Activated naive CD4-positive, alpha-beta T cell treated with anti-CD3 and anti-CD28 coated beads for 36 hours (primary cell): Measurements from ENCODE around the gene EHMT1. TPM values are rescaled to one million over a fixed set of nuclear protein-coding genes. Genes with fewer than 3 reads are reported as not detected.
"Not testable (repeated sequence)": the region's sequence is repeated elsewhere in the genome, so short reads cannot be mapped to it uniquely, and the experiment has no call there.

Experiments
- CTCF ChIA-PET: fragments of 350-600 bp; sonication (Branson Sonifier 250); formaldehyde crosslinking; loops from one replicate; lab custom pipeline; 2021; ENCODE audit warnings: antibody characterized with exemption; lab: Charles Lee
- DNase-seq: peaks from one replicate; pipeline ENCODE4 v3.0.0-alpha.2; 2020
- H3K27ac Mint-ChIP-seq: one replicate; pipeline ENCODE4 v1.8.0; 2021; ENCODE audit warnings: mild to moderate bottlenecking, mixed read lengths
- H3K27me3 Mint-ChIP-seq: one replicate; pipeline ENCODE4 v1.8.0; 2021; ENCODE audit warnings: low read depth, mixed read lengths
- H3K36me3 Mint-ChIP-seq: one replicate; pipeline ENCODE4 v1.8.0; 2021; ENCODE audit warnings: low read depth, mixed read lengths
- H3K4me1 Mint-ChIP-seq: one replicate; pipeline ENCODE4 v1.8.0; 2021; ENCODE audit warnings: low read depth, mixed read lengths
- H3K4me3 Mint-ChIP-seq: one replicate; pipeline ENCODE4 v1.8.0; 2021; ENCODE audit warnings: mild to moderate bottlenecking, moderate library complexity, mixed read lengths
- H3K9me3 Mint-ChIP-seq: one replicate; pipeline ENCODE4 v1.8.0; 2021; ENCODE audit warnings: mixed read lengths
- intact Hi-C: fragments of 100-400 bp; cut with micrococcal nuclease; formaldehyde crosslinking; loops from one replicate; pipeline ENCODE4 v1.15.1; 2023
- total RNA-seq, 2 experiments: library from RNA; stranded (reverse); gene quantifications; one replicate each; pipeline ENCODE4 v1.2.3, GENCODE V29; 2021

Gene EHMT1
- total RNA-seq, 2 experiments from 2014 or later = 57.9 to 59.0 TPM

DNA sequence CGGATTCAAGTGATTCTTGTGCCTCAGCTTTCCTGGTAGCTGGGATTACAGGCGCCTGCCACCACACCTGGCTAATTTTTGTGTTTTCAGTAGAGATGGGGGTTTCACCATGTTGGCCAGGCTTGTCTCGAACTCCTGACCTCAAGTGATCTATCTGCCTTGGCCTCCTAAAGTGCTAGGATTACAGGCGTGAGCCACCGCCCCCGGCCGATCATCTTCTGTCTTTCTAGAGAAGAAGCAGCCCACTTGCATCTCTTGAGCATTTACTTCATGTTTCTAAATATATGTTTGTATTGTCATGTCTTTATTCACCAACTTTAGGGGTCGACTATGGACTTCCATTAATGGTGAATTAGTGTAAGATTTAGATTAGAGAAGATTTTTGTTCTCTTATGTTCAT, 3.4 kb downstream of the EHMT1 start:
- H3K27me3 Mint-ChIP-seq, H3K4me3 Mint-ChIP-seq, intact Hi-C loops, H3K9me3 Mint-ChIP-seq, CTCF ChIA-PET, DNase-seq: not testable (repeated sequence)
- H3K36me3 Mint-ChIP-seq = peaks cover 16% of the 10 kb centered on the region
- peak overlapping the region; percentile 37 for H3K27ac Mint-ChIP-seq
- peaks cover 55% of the 10 kb centered on the region for H3K4me1 Mint-ChIP-seq

DNA sequence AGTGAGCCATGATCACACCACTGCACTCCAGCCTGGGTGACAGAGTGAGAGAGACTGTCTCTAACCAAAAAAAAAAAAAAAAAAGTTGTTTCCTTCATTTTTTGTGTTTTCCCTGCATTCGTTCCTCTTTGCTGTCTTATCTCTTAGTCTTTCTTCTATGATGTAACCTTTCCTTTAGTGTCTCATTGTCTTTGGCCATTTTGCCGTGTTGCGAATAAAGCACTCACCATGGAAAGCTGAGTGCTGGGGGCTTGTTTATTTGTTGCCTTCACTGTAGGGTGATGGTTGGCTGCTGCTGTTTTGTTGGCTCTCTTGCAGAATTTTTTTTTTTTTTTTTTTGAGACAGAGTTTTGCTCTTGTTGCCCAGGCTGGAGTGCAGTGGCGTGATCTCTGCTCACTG, 7.7 kb downstream of the EHMT1 start:
- Mint-ChIP-seq H3K36me3 (peaks cover 9% of the 10 kb centered on the region), H3K27ac (no peak overlapping the region), H3K4me1 (peaks cover 62% of the 10 kb centered on the region), H3K27me3 (no peaks in the 10 kb centered on the region), H3K4me3 (no peak overlapping the region), H3K9me3 (no peaks in the 10 kb centered on the region)
- CTCF ChIA-PET = no interaction called here
- DNase-seq = no peak
- intact Hi-C loops = no loop called here

DNA sequence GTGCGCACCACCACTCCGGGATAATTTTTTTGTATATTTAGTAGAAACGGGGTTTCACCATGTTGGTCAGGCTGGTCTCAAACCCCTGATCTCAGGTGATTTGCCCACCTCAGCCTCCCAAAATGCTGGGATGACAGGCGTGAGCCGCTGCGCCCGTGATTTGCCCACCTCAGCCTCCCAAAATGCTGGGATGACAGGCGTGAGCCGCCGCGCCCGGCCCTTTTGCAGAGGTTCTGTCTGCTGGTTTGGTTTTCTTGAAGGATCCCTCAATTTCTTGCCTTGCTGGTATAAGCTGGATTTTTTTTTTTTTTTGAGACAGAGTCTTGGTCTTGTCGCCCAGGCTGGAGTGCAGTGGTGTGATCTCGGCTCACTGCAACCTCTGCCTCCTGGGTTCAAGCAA, 8.6 kb downstream of the EHMT1 start:
- H3K4me1 Mint-ChIP-seq = peaks cover 65% of the 10 kb centered on the region
- H3K27me3 Mint-ChIP-seq, intact Hi-C loops, H3K27ac Mint-ChIP-seq, H3K36me3 Mint-ChIP-seq, H3K4me3 Mint-ChIP-seq, DNase-seq, H3K9me3 Mint-ChIP-seq: not testable (repeated sequence)
- CTCF ChIA-PET = interaction anchor here (0.6 kb wide), 1 partner anchor 13 kb away, joined by 3 read pairs; no protein-coding TSS in a partner anchor

DNA sequence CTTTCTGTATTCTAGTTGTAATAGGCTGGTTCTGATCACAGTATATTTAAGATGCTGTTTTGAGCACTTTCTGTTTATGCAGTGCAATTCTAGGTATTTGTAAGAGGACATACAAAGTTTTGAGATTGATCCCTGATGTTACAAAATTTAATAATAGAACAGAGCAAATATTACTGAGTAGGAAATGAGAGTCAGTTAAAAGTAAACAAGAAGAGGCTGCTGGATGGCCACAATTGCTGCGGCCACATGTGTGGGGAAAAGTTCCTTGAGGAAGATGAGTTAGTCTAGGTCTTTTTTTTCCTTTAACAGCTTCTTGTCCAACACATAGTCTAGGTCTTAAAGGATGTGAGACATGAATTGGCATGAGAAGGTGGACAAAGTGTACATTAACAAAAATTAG, 11.3 kb downstream of the EHMT1 start:
- no peaks in the 10 kb centered on the region for H3K27me3 Mint-ChIP-seq
- CTCF ChIA-PET = interaction anchor here (0.7 to 1.5 kb wide), 2 partner anchors 9 to 10 kb away, joined by 3 read pairs; no protein-coding TSS in a partner anchor
- H3K4me1 Mint-ChIP-seq = peaks cover 72% of the 10 kb centered on the region
- H3K36me3 Mint-ChIP-seq = peaks cover 4% of the 10 kb centered on the region
- H3K4me3 Mint-ChIP-seq = no peak overlapping the region
- intact Hi-C loops = no loop called here
- no peak for DNase-seq
- no peaks in the 10 kb centered on the region for H3K9me3 Mint-ChIP-seq
- no peak overlapping the region for H3K27ac Mint-ChIP-seq

DNA sequence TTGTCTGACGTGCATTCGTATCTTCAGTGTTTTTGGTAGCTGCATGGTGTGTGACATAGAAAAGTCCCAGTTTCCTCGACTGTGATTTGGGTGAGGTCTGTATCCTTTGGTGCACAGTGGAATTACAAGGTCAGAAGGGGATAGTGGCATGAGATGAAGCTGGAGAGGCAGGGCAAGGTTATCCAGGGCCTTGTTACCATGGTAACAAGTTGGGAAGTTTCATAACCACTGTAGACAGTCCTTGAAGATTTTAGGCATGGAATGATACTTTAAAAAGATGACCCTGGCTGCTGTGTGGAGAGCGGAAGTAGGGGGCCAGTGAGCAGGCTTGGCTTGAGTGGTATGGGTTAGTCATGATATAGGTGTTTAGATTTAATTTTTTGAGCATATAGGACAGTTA, 11.9 kb downstream of the EHMT1 start:
- intact Hi-C loops = no loop called here
- H3K27ac Mint-ChIP-seq = no peak overlapping the region
- H3K9me3 Mint-ChIP-seq = no peaks in the 10 kb centered on the region
- H3K4me3 Mint-ChIP-seq = no peak overlapping the region
- no peak for DNase-seq
- peaks cover 2% of the 10 kb centered on the region for H3K36me3 Mint-ChIP-seq
- no peaks in the 10 kb centered on the region for H3K27me3 Mint-ChIP-seq
- H3K4me1 Mint-ChIP-seq = peaks cover 67% of the 10 kb centered on the region
- CTCF ChIA-PET = interaction anchor here (1.5 kb wide), 1 partner anchor 10 kb away, joined by 3 read pairs; no protein-coding TSS in a partner anchor

DNA sequence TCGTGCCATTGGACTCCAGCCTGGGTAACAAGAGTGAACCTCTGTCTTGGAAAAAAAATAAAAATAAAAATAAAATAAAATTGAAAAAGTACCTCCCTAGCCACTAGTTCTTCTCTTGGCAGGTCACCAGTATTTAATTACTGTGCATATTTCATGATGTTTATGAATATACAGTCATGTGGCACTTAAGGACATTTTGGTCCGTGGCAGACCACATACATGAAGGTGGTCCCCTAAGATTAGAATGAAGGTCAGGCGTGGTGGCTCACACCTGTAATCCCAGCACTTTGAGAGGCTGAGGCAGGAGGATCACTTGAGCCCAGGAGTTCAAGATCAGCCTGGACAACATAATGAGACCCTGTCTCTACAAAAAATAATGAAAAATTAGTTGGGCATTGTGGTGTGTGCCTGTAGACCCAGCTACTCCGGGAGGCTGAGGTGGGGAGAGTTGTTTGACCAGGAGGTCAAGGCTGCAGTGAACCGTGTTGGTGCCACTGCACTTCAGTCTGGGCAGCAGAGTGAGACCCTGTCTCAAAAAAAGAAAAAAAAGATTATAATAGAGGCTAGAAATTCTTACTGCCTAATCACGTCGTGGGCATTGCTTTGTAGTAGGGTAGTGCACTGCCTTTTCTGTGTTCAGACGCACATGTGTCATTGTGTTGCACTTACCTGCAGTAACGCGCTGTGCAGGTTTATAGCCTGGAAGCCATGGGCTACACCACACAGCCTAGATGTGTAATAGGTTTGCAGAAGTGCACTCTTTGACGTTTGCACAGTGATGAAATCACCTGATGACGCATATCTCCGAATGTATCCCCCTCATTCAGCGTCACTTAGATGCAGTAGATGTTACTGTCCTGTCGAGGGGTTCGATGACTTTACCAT, 12.8 kb downstream of the EHMT1 start:
- no peak overlapping the region for H3K27ac Mint-ChIP-seq

DNA sequence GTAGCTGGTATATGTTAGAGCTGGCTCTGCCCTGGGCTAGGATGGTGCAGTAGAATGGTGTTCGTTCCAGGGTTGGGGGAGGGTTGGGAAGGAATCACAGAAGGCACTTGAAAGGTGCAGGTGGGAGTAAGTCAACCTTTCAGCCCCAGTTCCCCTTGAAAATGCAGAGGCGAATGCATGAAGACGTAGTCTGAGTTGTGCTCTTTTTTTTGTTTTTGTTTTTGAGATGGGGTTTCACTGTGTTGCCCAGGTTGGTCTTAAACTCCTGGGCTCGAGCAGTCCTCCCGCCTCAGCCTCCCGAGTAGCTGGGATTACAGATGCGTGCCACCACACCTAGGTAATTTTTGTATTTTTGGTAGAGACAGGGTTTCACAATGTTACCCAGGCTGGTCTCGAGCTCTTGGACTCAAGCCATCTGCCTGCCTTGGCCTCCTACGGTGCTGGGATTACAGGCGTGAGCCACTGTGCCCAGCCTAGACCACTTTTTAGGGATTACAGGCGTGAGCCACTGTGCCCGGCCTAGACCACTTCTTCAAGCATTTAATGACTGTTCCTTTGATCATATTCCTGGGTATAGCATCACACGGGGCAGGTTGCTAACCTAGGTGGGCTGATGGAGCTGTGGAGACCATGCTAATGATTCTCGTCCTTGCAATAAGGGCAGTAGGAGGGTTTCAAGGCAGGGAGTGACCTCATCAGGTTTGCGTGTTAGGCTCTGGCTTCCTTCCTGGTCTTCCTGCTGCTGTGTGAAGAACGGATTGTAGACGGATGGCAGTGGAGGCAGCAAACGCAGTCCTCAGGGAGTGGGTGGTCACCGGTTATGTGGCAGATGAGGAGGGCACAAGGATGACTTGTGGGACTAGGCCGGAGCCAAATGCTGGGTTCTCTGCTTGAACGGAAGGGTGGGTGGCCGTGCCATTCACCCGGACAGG, 13.7 kb downstream of the EHMT1 start:
- Mint-ChIP-seq H3K9me3 (no peaks in the 10 kb centered on the region), H3K4me1 (peaks cover 70% of the 10 kb centered on the region), H3K4me3 (no peak overlapping the region), H3K36me3 (peaks cover 4% of the 10 kb centered on the region), H3K27me3 (no peaks in the 10 kb centered on the region), H3K27ac (no peak overlapping the region)
- intact Hi-C loops = no loop called here
- CTCF ChIA-PET = interaction anchor here (0.7 kb wide), 1 partner anchor 10 kb away, joined by 3 read pairs; no protein-coding TSS in a partner anchor
- DNase-seq = no peak

More for the DNA sequence above, 12.8 kb downstream of the EHMT1 start:
- Mint-ChIP-seq H3K4me3 (no peak overlapping the region), H3K27me3 (no peaks in the 10 kb centered on the region), H3K36me3 (peaks cover 4% of the 10 kb centered on the region), H3K9me3 (no peaks in the 10 kb centered on the region), H3K4me1 (peaks cover 70% of the 10 kb centered on the region)
- DNase-seq = no peak
- CTCF ChIA-PET = interaction anchor here (1.5 kb wide), 1 partner anchor 11 kb away, joined by 3 read pairs; no protein-coding TSS in a partner anchor
- intact Hi-C loops = no loop called here

DNA sequence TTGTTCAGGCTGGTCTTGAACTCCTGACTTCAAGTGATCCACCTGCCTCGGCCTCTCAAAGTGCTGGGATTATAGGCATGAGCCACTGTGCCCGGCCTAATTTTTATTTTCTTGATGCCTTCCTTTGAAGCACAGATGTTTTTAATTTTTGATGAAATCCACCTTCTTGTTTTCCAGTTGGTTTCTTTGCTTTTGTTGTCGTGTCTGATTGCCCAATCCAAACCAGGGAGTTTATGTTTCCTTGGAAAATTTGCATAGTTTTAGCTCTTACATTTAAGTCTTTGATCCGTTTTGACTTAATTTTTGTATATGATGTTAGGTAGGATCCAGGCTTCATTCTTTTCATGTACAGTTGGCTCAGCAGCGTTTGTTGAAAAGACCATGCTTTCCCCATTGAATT, 15.2 kb downstream of the EHMT1 start:
- Mint-ChIP-seq H3K27ac (no peak overlapping the region), H3K36me3 (peaks cover 3% of the 10 kb centered on the region), H3K4me3 (no peak overlapping the region), H3K27me3 (no peaks in the 10 kb centered on the region), H3K4me1 (peaks cover 63% of the 10 kb centered on the region), H3K9me3 (no peaks in the 10 kb centered on the region)
- CTCF ChIA-PET = interaction anchor here (1.2 kb wide), 1 partner anchor 39 kb away, joined by 6 read pairs; no protein-coding TSS in a partner anchor
- DNase-seq = no peak
- intact Hi-C loops = no loop called here

DNA sequence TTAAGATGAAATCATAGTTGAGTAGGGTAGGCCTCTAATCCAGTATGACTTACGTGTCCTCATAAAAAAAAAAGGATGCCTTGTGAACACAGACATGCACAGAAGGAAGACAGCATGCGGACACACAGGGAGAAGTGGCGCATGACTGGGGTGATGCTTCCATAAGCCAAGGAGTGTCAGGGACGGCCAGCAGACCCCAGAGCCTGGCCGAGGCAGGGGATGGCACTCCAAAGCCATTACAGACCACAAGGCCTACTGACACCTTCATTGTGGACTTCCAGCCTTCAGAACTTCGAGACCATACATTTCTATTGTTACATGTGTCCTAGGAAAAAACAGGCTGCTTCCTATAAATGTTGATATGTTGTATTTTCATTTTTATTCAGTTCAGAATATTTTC, 19.9 kb downstream of the EHMT1 start:
- Mint-ChIP-seq H3K4me3 (peak overlapping the region; percentile 45), H3K36me3 (peaks cover 10% of the 10 kb centered on the region), H3K27me3 (no peaks in the 10 kb centered on the region), H3K9me3 (no peaks in the 10 kb centered on the region), H3K4me1 (peaks cover 48% of the 10 kb centered on the region), H3K27ac (peak overlapping the region; percentile 64)
- intact Hi-C loops = loop anchor here (1.0 to 2.0 kb wide), 2 partner anchors 10 to 20 kb away; partner anchors contain the start of gene EHMT1
- no peak for DNase-seq
- CTCF ChIA-PET = interaction anchor here (0.6 kb wide), 1 partner anchor 18 kb away, joined by 4 read pairs; no protein-coding TSS in a partner anchor

DNA sequence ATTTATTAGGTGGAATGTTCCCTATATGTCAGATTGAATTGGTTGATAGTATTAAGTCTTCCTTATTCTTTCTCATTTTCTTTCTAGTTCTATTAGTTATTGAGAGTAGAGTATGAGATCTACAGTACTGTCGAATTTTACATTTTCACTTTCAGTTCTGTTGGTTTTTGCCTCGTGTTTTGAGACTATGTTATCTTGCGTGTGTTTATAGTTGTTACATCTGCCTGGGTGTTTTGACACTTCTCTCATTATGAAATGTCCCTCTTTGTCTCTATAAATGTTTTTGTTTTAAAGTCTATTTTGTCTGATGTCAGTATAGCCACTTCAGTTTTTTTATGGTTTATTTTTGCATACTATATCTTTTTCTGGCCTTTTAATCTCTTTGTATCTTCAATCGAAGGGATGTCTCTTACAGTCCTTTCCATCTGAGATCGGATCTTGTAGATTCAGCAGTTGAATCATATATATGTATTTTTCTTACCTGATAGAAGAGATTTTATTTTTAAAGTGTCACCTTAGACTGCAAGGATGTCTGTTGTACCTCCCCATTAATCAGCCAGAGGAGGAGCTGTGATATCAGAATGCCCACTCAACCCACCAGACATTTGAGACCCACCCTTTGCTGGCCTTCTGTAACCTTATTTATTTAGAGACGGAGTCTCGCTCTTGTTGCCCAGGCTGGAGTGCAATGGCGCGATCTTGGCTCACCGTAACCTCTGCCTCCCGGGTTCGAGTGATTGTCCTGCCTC, 20.7 kb downstream of the EHMT1 start:
- H3K9me3 Mint-ChIP-seq = no peaks in the 10 kb centered on the region
- H3K4me3 Mint-ChIP-seq = peak overlapping the region; percentile 67
- H3K4me1 Mint-ChIP-seq = peaks cover 47% of the 10 kb centered on the region
- peaks cover 14% of the 10 kb centered on the region for H3K36me3 Mint-ChIP-seq
- no peak for DNase-seq
- intact Hi-C loops = loop anchor here (1.0 to 2.0 kb wide), 2 partner anchors 11 to 21 kb away; partner anchors contain the start of gene EHMT1
- H3K27me3 Mint-ChIP-seq = no peaks in the 10 kb centered on the region
- CTCF ChIA-PET = interaction anchor here (0.6 to 0.7 kb wide), 2 partner anchors 10 to 12 kb away, joined by 3 read pairs; no protein-coding TSS in a partner anchor
- peak overlapping the region; percentile 79 for H3K27ac Mint-ChIP-seq

DNA sequence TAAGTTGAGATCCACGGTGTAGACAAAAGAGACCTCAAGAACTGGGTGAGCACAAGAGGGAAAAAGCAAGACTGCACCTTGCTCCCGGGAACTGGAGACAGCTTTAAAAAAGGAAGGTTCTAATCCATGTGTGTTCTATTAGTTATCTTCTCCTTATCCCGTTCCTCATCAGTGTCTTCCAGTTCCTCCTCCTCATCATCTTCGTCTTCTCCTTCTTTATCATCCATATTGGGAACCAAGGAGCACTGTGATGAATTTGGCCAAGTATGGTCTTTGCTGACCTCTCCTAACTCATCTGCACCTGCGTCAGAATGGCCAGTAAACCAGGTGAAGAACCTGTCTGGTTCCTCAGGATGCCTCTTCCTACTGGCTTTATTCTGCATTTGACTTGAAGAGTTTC, 22.1 kb downstream of the EHMT1 start:
- no peaks in the 10 kb centered on the region for H3K9me3 Mint-ChIP-seq
- no peak for DNase-seq
- peaks cover 14% of the 10 kb centered on the region for H3K36me3 Mint-ChIP-seq
- intact Hi-C loops = no loop called here
- H3K4me3 Mint-ChIP-seq = no peak overlapping the region
- CTCF ChIA-PET = no interaction called here
- no peak overlapping the region for H3K27ac Mint-ChIP-seq
- peaks cover 51% of the 10 kb centered on the region for H3K4me1 Mint-ChIP-seq
- no peaks in the 10 kb centered on the region for H3K27me3 Mint-ChIP-seq
